ENCODE measurements around the gene C22orf23. TPM values are rescaled to one million over a fixed set of nuclear protein-coding genes. Genes with fewer than 3 reads are reported as not detected.

The C22orf23 gene
- total RNA-seq, 1 experiment from 2014 or later, result 0.47 TPM

DNA sequence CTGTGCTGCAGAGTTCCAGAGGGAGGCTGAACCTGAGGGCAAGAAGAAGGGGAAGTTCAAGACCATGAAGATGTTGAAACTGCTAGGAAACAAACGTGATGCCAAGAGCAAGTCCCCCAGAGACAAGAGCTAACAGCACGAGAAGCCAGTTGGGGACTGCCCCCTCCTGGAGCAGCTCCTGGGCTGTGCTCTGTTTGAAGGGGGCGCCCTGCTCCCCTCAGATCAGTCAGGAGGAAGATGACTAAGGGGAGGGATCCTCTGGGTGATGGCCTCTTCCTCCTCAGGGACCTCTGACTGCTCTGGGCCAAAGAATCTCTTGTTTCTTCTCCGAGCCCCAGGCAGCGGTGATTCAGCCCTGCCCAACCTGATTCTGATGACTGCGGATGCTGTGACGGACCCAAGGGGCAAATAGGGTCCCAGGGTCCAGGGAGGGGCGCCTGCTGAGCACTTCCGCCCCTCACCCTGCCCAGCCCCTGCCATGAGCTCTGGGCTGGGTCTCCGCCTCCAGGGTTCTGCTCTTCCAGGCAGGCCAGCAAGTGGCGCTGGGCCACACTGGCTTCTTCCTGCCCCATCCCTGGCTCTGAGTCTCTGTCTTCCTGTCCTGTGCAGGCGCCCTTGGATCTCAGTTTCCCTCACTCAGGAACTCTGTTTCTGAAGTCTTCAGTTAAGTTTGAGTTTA is 12.6 kb downstream of the C22orf23 start:
- no peak for TF ChIP-seq RAD21 (IDR thresholded peaks at IDR 0.05; ENCODE audit: low read depth)
- no peak for TF ChIP-seq FOSL1 (IDR thresholded peaks at IDR 0.05; ENCODE audit: low read depth)
- no peak for TF ChIP-seq TCF7L2 (IDR thresholded peaks at IDR 0.05; ENCODE audit: borderline replicate concordance, extremely low read depth, insufficient read depth, insufficient read length)
- TF ChIP-seq SRF (IDR thresholded peaks at IDR 0.05; ENCODE audit: low read depth), result no peak
- no peak for TF ChIP-seq ZFX (IDR thresholded peaks at IDR 0.05)
- TF ChIP-seq POLR2AphosphoS5 (IDR thresholded peaks at IDR 0.05; ENCODE audit: low read depth, low read length), result no peak
- no peak for TF ChIP-seq SP1 (IDR thresholded peaks at IDR 0.05; ENCODE audit: low read depth)
- no peak for TF ChIP-seq EZH2phosphoT487 (IDR thresholded peaks at IDR 0.05; ENCODE audit: borderline replicate concordance)
- no peak for TF ChIP-seq SIN3A (IDR thresholded peaks at IDR 0.05; ENCODE audit: low read depth)
- RAD21 ChIA-PET (ENCODE audit: low non-redundant PET in 1 of 2, low total read pairs in 2 of 2, uncharacterized antibody in 2 of 2, unreplicated experiment in 2 of 2), result no interaction called here
- Histone ChIP-seq H3K36me3 (ENCODE audit: control insufficient read depth in 1 of 2, insufficient read depth in 2 of 2, low read length in 2 of 2) (peaks cover 5 to 15% of the 10 kb centered on the region in 2 experiments; a peak in 3 of 4 replicates), H3K27ac (ENCODE audit: low read depth, low read length) (no peak overlapping the region), H3K9ac (ENCODE audit: low read length) (no peak overlapping the region), H3K9me3 (ENCODE audit: control insufficient read depth in 1 of 2, insufficient read depth in 1 of 2, low read depth in 1 of 2, low read length in 2 of 2) (no peaks in the 10 kb centered on the region), H3K4me2 (ENCODE audit: low read length) (no peak overlapping the region), H3K4me1 (ENCODE audit: control insufficient read depth in 1 of 2, insufficient read depth in 2 of 2, low read length in 2 of 2) (no peaks in the 10 kb centered on the region), H4K20me1 (ENCODE audit: insufficient read depth) (no peaks in the 10 kb centered on the region), H3K9me2 (ENCODE audit: insufficient read depth) (no peaks in the 10 kb centered on the region), H3K27me3 (ENCODE audit: insufficient read depth, low read length) (no peaks in the 10 kb centered on the region), H3K4me3 (replicated peaks in 1 of 2; ENCODE audit: low read depth in 1 of 2, low read length in 2 of 2) (no peak overlapping the region), H2AFZ (ENCODE audit: low read depth, low read length, poor library complexity, severe bottlenecking) (no peak overlapping the region), H3K79me2 (ENCODE audit: insufficient read depth, low read length) (no peaks in the 10 kb centered on the region)
- CTCF ChIA-PET, result no interaction called here
- POLR2A ChIA-PET, result no interaction called here
- ATAC-seq, result peak; percentile 13; the same call in 1 of the 2 replicates
- DNase-seq (ENCODE audit: low read depth, low spot score), result no peak
- intact Hi-C loops (cut with micrococcal nuclease), result no loop called here
- BruUV-seq (replicated peaks), result no TSS peak
